HFFc6 (cell line): ENCODE data around the gene SCP2D1. TPM values are rescaled to one million over a fixed set of nuclear protein-coding genes. Genes with fewer than 3 reads are reported as not detected.

Source experiments
- DNase-seq: peaks from one replicate; pipeline ENCODE4 v3.0.0-alpha.2; 2018
- H3K27ac Mint-ChIP-seq: 2 replicates; pipeline ENCODE4 v1.8.0; 2020; ENCODE audit warnings: mild to moderate bottlenecking, mixed read lengths
- H3K27me3 Mint-ChIP-seq: 2 replicates; pipeline ENCODE4 v1.8.0; 2021; ENCODE audit warnings: mild to moderate bottlenecking, moderate library complexity, mixed read lengths; ENCODE audit not compliant: insufficient read depth
- H3K36me3 Mint-ChIP-seq: 2 replicates; pipeline ENCODE4 v1.8.0; 2021; ENCODE audit warnings: low read depth, mixed read lengths
- H3K4me1 Mint-ChIP-seq: 2 replicates; pipeline ENCODE4 v1.8.0; 2020; ENCODE audit warnings: low read depth, mixed read lengths
- H3K4me3 Mint-ChIP-seq: 2 replicates; pipeline ENCODE4 v1.8.0; 2020; ENCODE audit warnings: mild to moderate bottlenecking, moderate library complexity, mixed read lengths
- H3K9me3 Mint-ChIP-seq: 2 replicates; pipeline ENCODE4 v1.8.0; 2020; ENCODE audit warnings: mild to moderate bottlenecking, mixed read lengths
- CTCF ChIP-seq: fragments of 200-600 bp; sonication (generic); IDR thresholded peaks from 2 replicates; pipeline ENCODE4 v1.5.0; 2021; ENCODE audit warnings: antibody characterized with exemption, mild to moderate bottlenecking
- total RNA-seq, 6 experiments: library from RNA; stranded (reverse); fragmentation: NEBNext Ultra II Directional; extraction: Animal tissue kit (Norgen Biotek cat#: 25700); gene quantifications; 2 replicates in 1 of 6; 3 replicates in 5 of 6; pipeline ENCODE4 v1.2.3, GENCODE V29; 2021

The SCP2D1 gene
- total RNA-seq, 6 experiments from 2014 or later: not detected

- peaks cover 3% of the 10 kb centered on the region for H3K27me3 Mint-ChIP-seq
- DNase-seq: no peak
- H3K9me3 Mint-ChIP-seq: no peaks in the 10 kb centered on the region
- no peak overlapping the region for H3K27ac Mint-ChIP-seq
- H3K4me1 Mint-ChIP-seq: peaks cover 9% of the 10 kb centered on the region
- H3K36me3 Mint-ChIP-seq: no peaks in the 10 kb centered on the region; the same call in 1 of the 2 replicates
- H3K4me3 Mint-ChIP-seq: no peak overlapping the region
- TF ChIP-seq CTCF: no peak
Observed at GRCh38 chr20:18790787-18791186, 22.8 kb upstream of the SCP2D1 start.

- H3K4me1 Mint-ChIP-seq: peaks cover 9% of the 10 kb centered on the region
- peak overlapping the region; percentile 96 for H3K4me3 Mint-ChIP-seq
- no peaks in the 10 kb centered on the region; the same call in 1 of the 2 replicates for H3K36me3 Mint-ChIP-seq
- H3K27ac Mint-ChIP-seq: peak overlapping the region; percentile 95
- TF ChIP-seq CTCF: no peak; the same call in 1 of the 2 replicates
- no peaks in the 10 kb centered on the region; the same call in 1 of the 2 replicates for H3K9me3 Mint-ChIP-seq
- peak; percentile 76 for DNase-seq
- H3K27me3 Mint-ChIP-seq: no peaks in the 10 kb centered on the region; the same call in none of the 2 replicates
Observed at GRCh38 chr20:18793625-18794427, 19.8 kb upstream of the SCP2D1 start.

GRCh38 chr20:18794428-18794787 is 19.2 kb upstream of the SCP2D1 start:
- no peaks in the 10 kb centered on the region; the same call in 1 of the 2 replicates for H3K36me3 Mint-ChIP-seq
- peak overlapping the region; percentile 96 for H3K4me3 Mint-ChIP-seq
- H3K27me3 Mint-ChIP-seq: no peaks in the 10 kb centered on the region; the same call in none of the 2 replicates
- no peak for DNase-seq
- H3K4me1 Mint-ChIP-seq: peaks cover 9% of the 10 kb centered on the region
- TF ChIP-seq CTCF: no peak
- no peaks in the 10 kb centered on the region; the same call in 1 of the 2 replicates for H3K9me3 Mint-ChIP-seq
- H3K27ac Mint-ChIP-seq: peak overlapping the region; percentile 95

- peaks cover 9% of the 10 kb centered on the region for H3K4me1 Mint-ChIP-seq
- no peaks in the 10 kb centered on the region; the same call in 1 of the 2 replicates for H3K36me3 Mint-ChIP-seq
- no peak overlapping the region for H3K27ac Mint-ChIP-seq
- no peaks in the 10 kb centered on the region; the same call in 1 of the 2 replicates for H3K27me3 Mint-ChIP-seq
- TF ChIP-seq CTCF: no peak
- no peak for DNase-seq
- no peaks in the 10 kb centered on the region; the same call in 1 of the 2 replicates for H3K9me3 Mint-ChIP-seq
- H3K4me3 Mint-ChIP-seq: peak overlapping the region; percentile 96
Observed at GRCh38 chr20:18795366-18795765, 18.2 kb upstream of the SCP2D1 start.

- DNase-seq: no peak
- peaks cover 9% of the 10 kb centered on the region for H3K4me1 Mint-ChIP-seq
- no peak for TF ChIP-seq CTCF
- H3K27me3 Mint-ChIP-seq: no peaks in the 10 kb centered on the region; the same call in 1 of the 2 replicates
- no peaks in the 10 kb centered on the region; the same call in 1 of the 2 replicates for H3K9me3 Mint-ChIP-seq
- H3K27ac Mint-ChIP-seq: no peak overlapping the region
- H3K4me3 Mint-ChIP-seq: no peak overlapping the region
- no peaks in the 10 kb centered on the region; the same call in 1 of the 2 replicates for H3K36me3 Mint-ChIP-seq
Observed at GRCh38 chr20:18796282-18796833, 17.2 kb upstream of the SCP2D1 start.
